TTC549 (cell line): ENCODE results near the gene HOXB5.

Experiments used
- FAIRE-seq: peaks from 2 replicates; lab custom pipeline; 2012; peaks lifted over from hg19 to GRCh38; lab: Jason Lieb, UNC

The HOXB5 gene

DNA sequence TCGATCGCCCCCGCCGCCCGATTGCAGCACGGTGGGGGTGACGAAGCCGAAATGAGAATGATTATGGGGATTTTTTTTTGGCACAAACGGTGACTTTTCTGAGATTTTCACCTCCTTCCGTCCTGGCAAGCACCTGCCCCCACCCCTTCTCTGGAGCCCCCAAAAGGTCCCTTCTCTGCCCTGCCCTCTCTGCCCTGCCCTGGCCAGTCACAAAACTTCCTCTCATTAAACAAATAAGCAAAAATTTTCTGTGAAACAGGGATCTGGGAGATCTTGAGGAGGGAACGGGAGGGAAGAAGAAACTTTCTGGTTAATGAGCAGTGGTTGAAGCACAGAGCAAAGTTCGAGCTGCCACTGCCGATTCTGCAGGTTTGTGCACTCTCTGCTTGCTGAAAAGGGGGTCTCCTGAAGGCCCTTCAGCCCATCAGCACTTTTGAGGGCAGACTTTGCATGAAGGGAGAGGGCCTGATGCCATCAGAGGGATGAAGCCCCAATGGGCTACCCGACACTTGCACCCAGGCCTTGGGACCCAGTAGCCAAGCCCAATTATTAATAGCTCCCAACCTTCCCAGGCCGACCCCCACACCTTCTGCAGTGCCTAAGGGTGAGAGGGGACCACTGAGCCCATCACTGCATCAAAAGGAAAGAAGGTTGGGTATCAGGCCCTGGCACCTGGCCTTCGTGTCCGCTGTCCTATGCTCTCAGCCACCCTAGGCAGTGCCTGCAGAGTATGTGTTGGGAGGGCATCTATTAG, 22.6 kb upstream of the HOXB5 start:
- FAIRE-seq: no peak

- no peak for FAIRE-seq
These were observed 21.7 kb upstream of the HOXB5 start, which contains the start of gene HOXB8 for GRCh38 chr17:48615047-48615962. HOXB8 (minus strand) TSS chr17:48615292; CDS start chr17:48614704, 588 bp downstream.

DNA sequence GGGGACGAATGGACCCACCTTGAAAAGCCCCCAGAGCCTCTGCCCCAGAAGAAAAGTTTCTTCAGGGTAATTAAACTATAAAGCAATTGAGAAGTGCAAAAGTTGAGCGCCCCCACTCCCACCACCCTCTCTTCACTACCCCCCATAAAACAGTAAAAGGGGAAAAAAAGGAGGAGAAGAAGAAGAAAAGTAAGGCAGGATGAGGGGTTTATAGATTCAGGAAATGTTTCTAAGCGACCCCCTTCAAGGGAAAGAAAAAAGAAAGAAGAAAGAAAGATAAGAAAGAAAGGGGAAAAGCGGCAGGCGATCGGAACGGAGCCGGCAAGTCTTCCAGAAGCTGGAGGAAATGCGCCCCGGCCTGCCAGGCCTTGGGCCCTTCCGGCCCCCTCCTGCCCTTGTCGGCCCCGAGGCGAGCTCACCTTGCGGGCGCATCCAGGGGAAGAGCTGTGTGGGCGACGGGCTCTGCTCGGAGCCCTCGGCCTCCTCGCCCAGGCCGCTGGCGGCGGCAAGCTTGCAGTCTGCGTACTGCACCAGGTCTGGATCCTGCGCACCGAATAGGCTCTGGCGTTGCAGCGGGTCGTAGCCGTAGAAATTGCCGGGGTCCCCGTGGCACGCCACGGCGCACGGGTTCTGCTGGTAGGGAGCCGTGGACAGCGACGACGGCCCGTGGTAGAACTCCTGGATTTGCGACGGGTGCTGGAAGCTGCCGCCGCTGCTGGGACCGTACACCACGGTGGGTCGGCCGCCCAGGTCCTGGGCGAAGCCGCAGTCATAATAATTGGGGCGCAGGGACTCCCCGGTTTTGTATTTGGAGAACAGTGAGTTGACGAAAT, 20.5 kb upstream of the HOXB5 start:
- FAIRE-seq: no peak

GRCh38 chr17:48612854-48613691, 19.5 kb upstream of the HOXB5 start:
- FAIRE-seq: no peak

DNA sequence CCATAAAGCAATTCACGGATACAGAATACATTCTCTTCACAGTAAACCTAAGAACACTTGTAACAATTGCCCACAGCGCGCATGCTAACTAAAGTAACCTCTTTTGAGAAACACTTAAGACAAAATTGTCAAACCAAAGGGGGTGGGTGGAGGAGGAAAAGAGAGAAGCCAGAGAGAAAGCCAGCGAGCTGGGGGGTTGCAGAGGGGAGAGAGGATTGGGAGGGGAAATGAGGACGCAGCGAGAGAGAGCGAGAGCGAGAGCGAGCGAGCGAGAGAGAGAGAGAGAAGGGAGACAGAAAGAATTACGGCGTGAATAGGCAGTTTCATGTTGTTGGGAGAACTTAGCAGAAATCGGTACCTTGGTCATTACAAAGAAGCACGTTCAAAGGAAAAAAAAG, 18.9 kb upstream of the HOXB5 start:
- FAIRE-seq: no peak

GRCh38 chr17:48611681-48612455, 18.3 kb upstream of the HOXB5 start:
- FAIRE-seq: no peak

GRCh38 chr17:48611213-48611612, 17.6 kb upstream of the HOXB5 start:
- no peak for FAIRE-seq

DNA sequence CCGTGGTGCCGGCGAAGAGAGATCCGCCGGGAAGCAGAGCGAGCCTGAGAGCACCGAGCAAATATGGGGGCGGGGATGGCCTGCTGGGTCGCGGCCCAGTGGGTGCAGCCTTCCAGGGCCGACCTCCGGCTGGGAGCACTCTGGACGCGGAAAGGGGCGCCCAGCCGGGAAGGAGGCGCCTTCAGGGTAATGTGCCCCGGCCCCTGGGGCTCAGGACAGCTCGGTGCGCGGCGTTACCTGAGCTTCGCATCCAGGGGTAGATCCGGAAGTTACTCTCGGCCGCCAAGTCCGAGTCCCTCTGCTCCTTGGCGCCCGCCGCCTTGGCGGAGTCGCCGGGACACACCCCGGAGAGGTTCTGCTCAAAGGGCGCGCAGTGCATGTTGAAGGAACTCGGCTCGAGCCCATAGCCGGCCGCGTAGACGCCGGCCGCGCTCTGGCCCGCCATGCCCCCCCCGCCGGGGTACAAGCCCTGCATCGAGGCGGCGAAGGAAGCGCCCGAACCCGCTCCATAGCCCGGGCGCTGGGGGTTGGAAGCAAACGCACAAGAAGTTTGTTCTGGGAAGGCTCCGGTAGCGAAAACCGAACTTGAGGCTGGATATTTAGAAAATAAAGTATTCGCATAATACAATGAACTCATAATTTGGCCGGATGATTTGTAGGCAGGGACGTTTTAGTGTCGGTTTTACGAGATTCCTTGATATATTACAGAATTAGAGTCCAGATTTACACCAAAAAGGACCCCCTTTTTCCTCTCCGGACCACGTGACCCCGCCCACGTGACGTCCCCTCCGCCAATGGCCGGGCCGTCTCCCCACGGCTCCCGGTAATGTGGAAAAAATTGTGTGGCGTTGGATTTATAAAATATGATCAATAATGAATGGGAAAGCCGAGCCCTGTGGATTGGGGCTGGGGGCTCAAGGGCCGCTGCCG, 17.0 kb upstream of the HOXB5 start, which contains the start of gene HOXB7:
Gene HOXB7 (minus strand): TSS at position 736 of the 930 bp plus-strand sequence. CDS start 99 bp downstream, at position 637.
- no peak for FAIRE-seq

GRCh38 chr17:48609759-48610281, 16.2 kb upstream of the HOXB5 start:
- FAIRE-seq: no peak

DNA sequence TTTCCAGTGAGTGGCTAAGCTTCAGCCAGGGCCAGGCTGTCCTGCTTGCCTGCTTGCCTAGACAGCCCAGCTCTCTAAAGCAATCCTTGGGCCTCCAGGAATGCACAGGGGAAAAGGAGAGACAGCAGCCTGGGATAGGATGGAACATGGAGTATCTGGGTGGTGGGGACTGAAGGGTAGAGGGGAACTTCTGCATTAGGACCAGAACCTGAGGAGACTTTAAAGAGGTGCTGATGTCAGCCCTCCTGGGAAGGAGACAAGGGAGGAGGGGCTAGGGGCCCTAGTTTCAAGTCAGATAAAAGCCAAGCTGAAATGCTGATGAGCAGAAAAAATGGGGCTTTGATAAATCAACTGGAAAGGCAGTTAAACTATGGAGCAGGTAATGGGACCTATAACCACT, 15.5 kb upstream of the HOXB5 start:
- FAIRE-seq: no peak

DNA sequence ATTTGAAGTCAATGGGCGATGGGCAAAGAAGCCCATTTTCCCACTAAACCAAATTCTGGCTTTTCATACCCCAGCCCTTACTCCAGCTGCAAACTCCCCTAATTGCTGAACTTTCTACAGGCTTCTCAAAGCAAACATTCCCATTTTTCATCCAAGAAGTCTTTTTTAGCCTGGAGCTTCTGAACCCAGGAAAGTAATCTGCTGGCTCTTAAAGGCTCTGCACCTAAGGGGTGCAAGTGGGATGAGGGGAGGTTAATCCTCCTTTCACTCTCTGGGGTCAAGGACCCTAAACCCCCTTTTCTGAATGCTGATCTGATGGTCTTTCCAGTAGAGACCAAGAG, 14.9 kb upstream of the HOXB5 start:
- no peak for FAIRE-seq

DNA sequence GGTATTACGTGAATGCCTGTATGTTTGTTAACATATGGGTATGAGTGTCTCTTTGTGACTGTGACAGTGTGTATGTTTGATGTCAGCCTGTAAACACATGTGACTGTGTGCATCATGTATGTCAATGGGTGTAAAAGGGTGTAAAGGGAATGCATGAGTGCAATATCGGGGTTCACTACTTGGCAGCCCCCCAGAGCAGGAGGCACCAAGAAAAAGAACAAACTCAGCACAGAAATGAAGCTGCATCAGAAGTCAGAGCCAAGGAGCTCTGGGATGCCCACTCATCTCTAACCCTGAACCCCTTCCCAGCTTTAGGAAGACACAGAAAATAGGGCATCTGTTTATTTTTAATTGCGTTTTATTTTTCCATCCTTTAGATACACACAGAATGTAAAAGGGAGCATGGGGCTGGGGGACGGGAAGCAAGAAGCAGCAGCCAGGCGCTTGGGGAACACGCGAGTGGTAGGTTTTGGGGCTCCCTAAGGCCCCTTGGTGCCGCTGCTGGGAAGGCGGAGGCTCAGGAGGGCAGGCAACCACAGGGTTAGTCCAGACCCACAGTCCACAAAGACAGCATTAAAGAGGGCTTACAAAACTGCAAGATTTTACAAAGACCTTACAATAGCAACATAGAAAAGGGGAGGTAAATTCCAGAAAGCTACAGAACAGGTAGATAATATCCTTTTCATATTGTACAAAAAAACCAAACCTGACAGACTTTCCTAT, 13.5 kb upstream of the HOXB5 start:
- no peak for FAIRE-seq

DNA sequence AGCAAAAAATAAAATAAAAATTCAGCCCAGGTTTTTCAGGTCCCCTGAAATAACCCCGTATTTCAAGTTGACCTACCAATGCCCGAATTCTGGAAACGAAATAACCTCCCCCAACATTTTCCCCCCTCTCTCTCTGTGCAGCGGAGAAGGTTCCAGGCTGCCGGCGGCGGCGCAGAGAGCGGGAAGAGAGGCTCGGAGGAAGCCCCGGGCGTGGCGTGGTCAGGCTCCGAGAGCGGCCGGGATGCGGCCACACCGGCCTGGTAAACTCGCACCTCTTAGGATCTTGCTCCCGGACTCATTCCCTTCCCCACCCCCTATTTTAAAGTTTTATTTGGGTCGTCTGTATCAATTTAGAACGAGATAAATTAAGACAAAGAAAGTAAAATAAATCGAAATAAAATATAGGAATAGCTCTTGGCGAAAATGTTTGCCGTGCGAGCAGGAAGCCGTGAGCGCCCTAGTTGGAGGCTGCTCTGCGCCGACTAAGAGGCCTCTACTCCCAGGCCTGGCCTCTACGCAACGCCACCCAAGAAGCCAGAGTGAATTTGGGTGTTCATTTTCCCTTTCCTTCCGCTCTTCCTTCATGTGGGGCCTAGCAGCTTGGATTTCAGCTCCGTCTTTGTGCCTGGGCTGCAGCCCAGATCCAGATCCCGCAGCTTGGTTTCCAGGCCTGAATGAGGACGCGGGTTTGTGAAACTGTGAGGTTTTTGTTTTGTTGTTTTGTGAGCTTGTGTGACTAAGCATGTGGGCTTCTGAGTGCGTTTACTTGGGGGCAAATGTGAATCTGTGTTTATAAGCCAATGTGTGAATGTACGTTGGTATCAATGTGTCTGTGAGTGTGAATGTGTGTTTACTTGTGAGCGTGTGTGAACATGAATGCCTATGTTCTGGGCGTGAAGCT, 12.7 kb upstream of the HOXB5 start:
- no peak for FAIRE-seq

GRCh38 chr17:48605409-48605919, 11.9 kb upstream of the HOXB5 start:
- FAIRE-seq: no peak

- FAIRE-seq: peak; percentile 20
These were observed 11.3 kb upstream of the HOXB5 start, which contains the start of gene HOXB6 for GRCh38 chr17:48604770-48605329. HOXB6 (minus strand) TSS chr17:48604986; CDS start chr17:48598150, 6,836 bp downstream.

DNA sequence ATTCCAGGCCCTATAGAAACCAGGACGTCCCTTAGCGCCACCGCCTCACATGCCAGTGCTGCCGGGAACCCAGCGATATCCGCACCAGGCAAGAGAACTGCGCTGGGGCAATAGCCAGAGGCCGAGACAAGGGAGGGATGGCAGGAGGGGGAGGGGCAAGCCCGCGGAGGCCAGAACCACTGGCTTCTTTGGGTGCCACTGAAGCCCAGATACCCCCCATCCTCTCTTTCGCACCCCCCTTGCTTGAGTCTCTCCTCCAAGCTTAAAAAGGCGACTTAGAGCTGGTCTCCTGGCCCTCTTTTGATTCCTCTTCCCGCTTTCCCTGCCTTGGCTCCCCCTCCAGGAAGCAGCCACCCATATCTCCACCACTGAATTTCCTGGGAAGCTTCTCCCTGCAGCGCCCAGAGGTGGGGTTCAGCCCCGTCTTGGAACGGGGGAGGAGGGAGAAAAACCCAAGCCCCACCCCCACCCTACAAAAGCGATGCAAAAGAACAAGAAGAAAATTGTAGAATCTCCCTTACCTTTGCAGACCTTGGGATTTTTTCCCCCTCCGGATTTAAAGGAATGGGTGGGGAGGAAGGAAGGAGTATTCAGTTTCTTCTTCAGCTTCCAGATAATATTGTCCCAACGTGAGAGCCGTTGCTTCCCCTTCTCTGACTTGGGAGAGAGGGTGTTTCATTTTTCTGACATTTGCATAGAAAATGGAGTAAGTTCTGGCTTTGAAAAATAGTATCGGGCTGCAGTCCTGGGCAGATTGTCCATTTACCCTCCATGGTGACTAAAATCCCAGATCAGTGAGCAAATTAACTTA, 10.6 kb upstream of the HOXB5 start:
- no peak for FAIRE-seq
